GM12892 (cell line): ENCODE results near the gene STAMBP.

ENCODE experiments used
- POLR2A ChIP-seq: IDR thresholded peaks from 2 replicates; pipeline ENCODE4 v1.6.1; 2011; ENCODE audit warnings: low read depth, low read length, control low read depth
- POLR2AphosphoS5 ChIP-seq: IDR thresholded peaks from 2 replicates; pipeline ENCODE4 v1.6.1; 2011; ENCODE audit warnings: low read depth, low read length, control low read depth
- TAF1 ChIP-seq: IDR thresholded peaks from 2 replicates; pipeline ENCODE4 v1.6.1; 2011; ENCODE audit warnings: low read depth, mild to moderate bottlenecking, control low read depth, low read length, borderline replicate concordance

DNA sequence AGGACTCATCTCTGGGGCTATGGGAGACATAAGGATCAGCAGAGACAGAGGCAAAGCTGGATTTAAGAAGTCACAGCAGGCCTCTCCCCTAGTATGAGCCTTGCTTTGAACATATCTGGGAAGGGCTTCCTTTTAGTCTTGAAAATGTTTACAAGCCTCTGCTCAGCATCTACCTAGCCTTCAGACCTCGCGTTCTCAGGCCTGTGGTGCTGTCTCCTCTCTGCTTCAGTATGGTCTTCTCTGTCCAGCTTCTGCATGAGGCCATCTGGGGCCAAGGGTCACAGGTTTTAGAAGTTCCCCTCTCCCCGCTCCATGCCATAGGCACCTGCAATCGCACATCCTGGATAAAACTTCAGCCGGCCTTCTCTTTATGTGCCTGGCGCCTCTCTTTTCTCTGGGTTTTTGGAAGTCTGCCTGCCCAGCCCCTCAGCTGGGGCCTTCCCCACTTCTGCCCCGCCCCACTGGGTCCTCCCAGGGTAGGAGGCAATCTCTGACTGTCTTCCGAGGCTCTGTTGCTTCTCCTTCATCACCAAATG lies 71.1 kb downstream of the STAMBP start:
- TF ChIP-seq TAF1 (no peak), POLR2AphosphoS5 (no peak), POLR2A (no peak)
